Measurements from ENCODE around the gene C11orf98. TPM values are rescaled to one million over a fixed set of nuclear protein-coding genes. Genes with fewer than 3 reads are reported as not detected.

Gene C11orf98
- total RNA-seq, 1 experiment from 2014 or later = 154 TPM

GRCh38 chr11:62678770-62679696 is 14.0 kb upstream of the C11orf98 start, which contains the start of gene UBXN1 (continued):
- TF ChIP-seq ZNF281 (CRISPR knock-in tag; IDR thresholded peaks at IDR 0.05) = no peak
- no peak for TF ChIP-seq ATF6 (CRISPR knock-in tag; IDR thresholded peaks at IDR 0.05)
- TF ChIP-seq ELF4 (CRISPR knock-in tag; IDR thresholded peaks at IDR 0.05; ENCODE audit: low read depth) = no peak
- no peak for TF ChIP-seq TEAD4 (CRISPR knock-in tag; IDR thresholded peaks at IDR 0.05)
- no peak for TF ChIP-seq OVOL2 (CRISPR knock-in tag; IDR thresholded peaks at IDR 0.05; ENCODE audit: borderline replicate concordance)
- no peak for TF ChIP-seq ZNF416 (CRISPR knock-in tag; IDR thresholded peaks at IDR 0.05)
- 0 out of 2 replicates have a peak, but pooled peaks have one; percentile 50 for TF ChIP-seq MYBL2 (CRISPR knock-in tag; IDR thresholded peaks at IDR 0.05)
- no peak for TF ChIP-seq ZNF396 (CRISPR knock-in tag; IDR thresholded peaks at IDR 0.05; ENCODE audit: borderline replicate concordance)
- TF ChIP-seq ATF2 (CRISPR knock-in tag; IDR thresholded peaks at IDR 0.05; ENCODE audit: borderline replicate concordance, low read depth) = no peak
- TF ChIP-seq USF1 (CRISPR knock-in tag; IDR thresholded peaks at IDR 0.05) = peak; percentile 99
- no peak for TF ChIP-seq PRRX2 (CRISPR knock-in tag; IDR thresholded peaks at IDR 0.05)
- TF ChIP-seq SP1 (CRISPR knock-in tag; conservative IDR thresholded peaks at IDR 0.05) = peak; percentile 80
- TF ChIP-seq ZMAT4 (CRISPR knock-in tag; IDR thresholded peaks at IDR 0.05) = no peak
- TF ChIP-seq ZNF232 (CRISPR knock-in tag; IDR thresholded peaks at IDR 0.05) = 0 out of 2 replicates have a peak, but pooled peaks have one; percentile 37
- 0 out of 2 replicates have a peak, but pooled peaks have one; percentile 48 for TF ChIP-seq SMAD3 (CRISPR knock-in tag; IDR thresholded peaks at IDR 0.05; ENCODE audit: borderline replicate concordance)
- TF ChIP-seq RELA (CRISPR knock-in tag; IDR thresholded peaks at IDR 0.05; ENCODE audit: borderline replicate concordance) = no peak
- no peak for TF ChIP-seq FOXJ3 (CRISPR knock-in tag; IDR thresholded peaks at IDR 0.05; ENCODE audit: borderline replicate concordance)
- TF ChIP-seq ESRRA (CRISPR knock-in tag; IDR thresholded peaks at IDR 0.05; ENCODE audit: borderline replicate concordance) = no peak
- TF ChIP-seq E2F4 (CRISPR knock-in tag; IDR thresholded peaks at IDR 0.05; ENCODE audit: borderline replicate concordance, low read depth) = no peak
- no peak for TF ChIP-seq HMGA2 (CRISPR knock-in tag; IDR thresholded peaks at IDR 0.05)
- TF ChIP-seq USF2 (CRISPR knock-in tag; IDR thresholded peaks at IDR 0.05) = peak; percentile 99
- TF ChIP-seq ZBTB43 (CRISPR knock-in tag; IDR thresholded peaks at IDR 0.05) = no peak
- TF ChIP-seq ZNF423 (CRISPR knock-in tag; IDR thresholded peaks at IDR 0.05) = no peak
- 0 out of 2 replicates have a peak, but pooled peaks have one; percentile 51 for TF ChIP-seq CREB1 (CRISPR knock-in tag; IDR thresholded peaks at IDR 0.05)
- TF ChIP-seq EMX1 (CRISPR knock-in tag; IDR thresholded peaks at IDR 0.05) = no peak
- TF ChIP-seq ZNF512 (CRISPR knock-in tag; IDR thresholded peaks at IDR 0.05; ENCODE audit: borderline replicate concordance) = no peak

Measured in WTC11 (cell line).